Endometrial microvascular endothelial cells (primary cell): ENCODE data around the gene ACOXL. TPM values are rescaled to one million over a fixed set of nuclear protein-coding genes. Genes with fewer than 3 reads are reported as not detected.

Experiments
- in situ Hi-C: cut with HindIII; loops from 2 replicates; pipeline ENCODE4 v1.10.0; 2017; ENCODE audit warnings: low sequenced_read_pairs, low pct_unique_long_range_greater_than_20kb; ENCODE audit errors: inconsistent ontology term
- total RNA-seq: library from RNA; depleted of rRNA; stranded (reverse); fragments of >200 nt; gene quantifications from one replicate; pipeline ENCODE4 v1.2.3, GENCODE V29; 2015; ENCODE audit errors: inconsistent ontology term

Gene ACOXL
- total RNA-seq, 1 donor from 2014 or later, result not detected

GRCh38 chr2:110861616-110862260, 129.4 kb downstream of the ACOXL start:
- in situ Hi-C loops, result no loop called here

GRCh38 chr2:110863726-110864125, 131.4 kb downstream of the ACOXL start:
- in situ Hi-C loops, result no loop called here

- in situ Hi-C loops, result no loop called here
These were observed 131.8 kb downstream of the ACOXL start for GRCh38 chr2:110864176-110864575.

- in situ Hi-C loops, result no loop called here
These were observed 132.4 kb downstream of the ACOXL start for GRCh38 chr2:110864731-110865130.

GRCh38 chr2:110865188-110865587, 132.8 kb downstream of the ACOXL start:
- in situ Hi-C loops, result no loop called here

GRCh38 chr2:110866045-110866444, 133.7 kb downstream of the ACOXL start:
- in situ Hi-C loops, result no loop called here

- in situ Hi-C loops, result no loop called here
These were observed 134.1 kb downstream of the ACOXL start for GRCh38 chr2:110866466-110866865.

GRCh38 chr2:110867078-110867477, 134.7 kb downstream of the ACOXL start:
- in situ Hi-C loops, result no loop called here

GRCh38 chr2:110868971-110869370, 136.6 kb downstream of the ACOXL start:
- in situ Hi-C loops, result no loop called here

GRCh38 chr2:110869472-110870446, 137.4 kb downstream of the ACOXL start:
- in situ Hi-C loops, result no loop called here

- in situ Hi-C loops, result no loop called here
These were observed 138.2 kb downstream of the ACOXL start for GRCh38 chr2:110870545-110870944.

GRCh38 chr2:110871637-110872036, 139.3 kb downstream of the ACOXL start:
- in situ Hi-C loops, result no loop called here

GRCh38 chr2:110872521-110872920, 140.1 kb downstream of the ACOXL start:
- in situ Hi-C loops, result no loop called here

- in situ Hi-C loops, result no loop called here
These were observed 140.7 kb downstream of the ACOXL start for GRCh38 chr2:110873056-110873502.

- in situ Hi-C loops, result no loop called here
These were observed 141.5 kb downstream of the ACOXL start for GRCh38 chr2:110873597-110874452.

- in situ Hi-C loops, result no loop called here
These were observed 142.3 kb downstream of the ACOXL start for GRCh38 chr2:110874453-110875383.

- in situ Hi-C loops, result no loop called here
These were observed 143.0 kb downstream of the ACOXL start for GRCh38 chr2:110875384-110875725.
